Measurements from ENCODE around the gene PHLDB1.

PHLDB1 gene

GRCh38 chr11:118640332-118641154, 33.1 kb downstream of the PHLDB1 start:
- DNase-seq (ENCODE audit: low spot score): no peak

- DNase-seq (ENCODE audit: low spot score): no peak
These were observed 34.1 kb downstream of the PHLDB1 start for GRCh38 chr11:118641397-118642019.

DNA sequence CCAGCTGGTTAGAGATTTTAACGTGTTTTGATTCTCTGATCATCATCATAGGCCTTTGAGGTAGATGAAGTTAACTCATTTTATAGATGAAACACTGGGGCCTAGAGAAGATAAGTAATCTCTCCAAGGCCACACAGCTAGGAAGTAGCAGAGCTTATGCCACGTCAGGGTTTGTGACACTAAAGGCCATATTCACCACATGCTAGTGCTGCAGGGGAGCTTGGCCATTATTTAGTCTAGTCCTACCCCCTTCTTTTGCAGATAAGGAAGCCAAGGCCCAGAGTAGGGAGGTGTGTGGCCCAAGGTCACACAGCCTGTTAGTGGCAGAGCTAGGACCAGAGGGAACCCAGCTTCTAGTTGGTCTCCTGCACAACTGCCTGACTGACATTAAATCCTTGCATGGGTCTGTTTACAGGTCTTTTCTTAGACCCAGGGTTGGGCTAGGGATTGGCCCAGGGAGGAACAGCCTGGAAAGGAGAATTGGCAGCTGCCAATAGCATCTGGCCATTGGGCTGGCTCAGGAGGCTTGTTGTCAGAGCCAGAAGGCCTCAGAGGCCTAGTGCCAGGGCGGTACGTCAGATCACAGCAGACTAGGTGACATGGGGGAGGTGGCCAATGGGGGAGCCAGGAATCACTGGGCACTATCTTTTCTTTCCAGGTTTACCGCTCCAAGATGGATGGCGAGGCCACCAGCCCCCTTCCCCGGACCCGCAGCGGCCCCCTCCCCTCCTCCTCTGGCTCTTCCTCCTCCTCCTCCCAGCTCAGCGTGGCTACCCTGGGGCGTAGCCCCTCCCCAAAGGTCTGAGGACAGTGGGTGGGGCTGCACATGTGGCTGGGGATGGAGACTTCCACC, 36.0 kb downstream of the PHLDB1 start:
- no peak for DNase-seq (ENCODE audit: low spot score)

DNA sequence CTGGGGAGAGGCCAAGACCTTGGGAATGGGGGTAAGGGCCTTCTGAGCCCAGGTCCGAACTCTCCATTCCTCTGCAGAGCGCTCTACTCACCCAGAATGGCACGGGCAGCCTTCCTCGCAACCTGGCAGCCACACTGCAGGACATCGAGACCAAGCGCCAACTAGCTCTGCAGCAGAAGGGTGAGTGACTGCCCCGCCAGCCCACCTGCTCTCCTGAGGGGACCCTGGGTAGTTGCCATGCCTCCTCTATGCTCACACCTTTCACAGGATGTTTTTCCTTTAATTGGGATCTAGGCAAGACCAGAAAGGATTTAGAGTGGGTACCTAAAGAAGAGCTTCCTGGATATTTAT, 36.6 kb downstream of the PHLDB1 start:
- DNase-seq (ENCODE audit: low spot score): no peak

- DNase-seq (ENCODE audit: low spot score): no peak
These were observed 37.1 kb downstream of the PHLDB1 start for GRCh38 chr11:118644496-118644895.

GRCh38 chr11:118645066-118645715, 37.8 kb downstream of the PHLDB1 start:
- no peak for DNase-seq (ENCODE audit: low spot score)

DNA sequence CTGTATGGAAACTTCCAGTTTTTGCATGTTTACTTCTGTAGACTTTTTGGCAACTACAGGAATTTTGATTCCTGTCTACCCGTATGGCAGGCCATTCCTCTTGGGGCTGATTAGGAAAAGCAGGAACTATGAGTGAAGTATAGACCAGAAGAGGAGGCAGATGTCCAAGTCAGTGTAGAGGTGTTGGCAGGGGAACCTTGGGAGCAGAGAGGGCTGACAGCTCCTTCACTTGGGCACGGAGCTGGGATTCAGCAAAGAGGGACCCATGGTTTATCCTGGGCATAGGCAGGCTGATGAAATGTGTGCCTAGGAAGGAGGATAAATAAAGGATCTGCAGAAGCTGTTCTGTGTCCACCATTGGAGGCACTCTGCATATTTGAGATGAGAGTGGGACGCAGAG, 39.0 kb downstream of the PHLDB1 start:
- no peak for DNase-seq (ENCODE audit: low spot score)

GRCh38 chr11:118648291-118648690, 40.9 kb downstream of the PHLDB1 start:
- no peak for DNase-seq (ENCODE audit: low spot score)

GRCh38 chr11:118649941-118650340, 42.5 kb downstream of the PHLDB1 start:
- DNase-seq (ENCODE audit: low spot score): no peak

DNA sequence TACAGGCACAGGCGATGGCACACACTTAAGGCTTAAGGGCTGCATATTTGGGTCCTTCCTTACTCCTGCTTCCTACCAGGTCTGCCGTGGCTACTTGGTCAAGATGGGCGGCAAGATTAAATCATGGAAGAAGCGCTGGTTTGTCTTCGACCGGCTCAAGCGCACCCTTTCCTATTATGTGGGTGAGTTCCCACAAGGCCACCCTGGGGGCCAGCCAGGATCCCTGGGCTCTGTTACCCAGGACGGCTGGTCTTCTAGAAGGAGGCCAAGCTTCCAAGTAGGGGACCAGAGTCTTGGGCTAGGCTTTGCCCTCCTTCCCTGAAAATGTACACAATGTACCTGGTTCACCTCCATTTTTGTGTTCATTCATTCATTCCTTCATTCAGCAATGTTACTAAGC, 43.0 kb downstream of the PHLDB1 start:
- DNase-seq (ENCODE audit: low spot score): no peak

DNA sequence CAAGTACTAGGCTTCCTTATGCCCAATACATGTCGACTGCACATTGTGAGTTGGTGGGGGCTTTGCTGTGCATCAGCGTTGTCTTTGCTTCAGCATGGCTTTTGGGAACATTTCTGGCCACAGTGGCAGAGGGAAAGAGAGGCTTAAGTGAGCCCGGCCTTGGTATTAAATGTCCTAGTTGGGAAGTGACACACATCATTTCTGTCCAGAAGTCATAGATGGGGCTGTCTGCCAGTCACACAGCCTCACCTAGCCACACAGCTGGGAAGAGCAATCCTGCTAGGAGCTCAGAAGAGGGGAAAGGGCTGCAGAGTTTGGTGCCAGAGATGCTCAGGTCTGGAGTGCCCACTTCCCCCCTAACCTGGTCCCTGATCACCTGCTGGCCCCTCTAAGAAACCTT, 44.4 kb downstream of the PHLDB1 start:
- no peak for DNase-seq (ENCODE audit: low spot score)

- DNase-seq (ENCODE audit: low spot score): peak; percentile 21
These were observed 45.3 kb downstream of the PHLDB1 start for GRCh38 chr11:118652681-118653181.

DNA sequence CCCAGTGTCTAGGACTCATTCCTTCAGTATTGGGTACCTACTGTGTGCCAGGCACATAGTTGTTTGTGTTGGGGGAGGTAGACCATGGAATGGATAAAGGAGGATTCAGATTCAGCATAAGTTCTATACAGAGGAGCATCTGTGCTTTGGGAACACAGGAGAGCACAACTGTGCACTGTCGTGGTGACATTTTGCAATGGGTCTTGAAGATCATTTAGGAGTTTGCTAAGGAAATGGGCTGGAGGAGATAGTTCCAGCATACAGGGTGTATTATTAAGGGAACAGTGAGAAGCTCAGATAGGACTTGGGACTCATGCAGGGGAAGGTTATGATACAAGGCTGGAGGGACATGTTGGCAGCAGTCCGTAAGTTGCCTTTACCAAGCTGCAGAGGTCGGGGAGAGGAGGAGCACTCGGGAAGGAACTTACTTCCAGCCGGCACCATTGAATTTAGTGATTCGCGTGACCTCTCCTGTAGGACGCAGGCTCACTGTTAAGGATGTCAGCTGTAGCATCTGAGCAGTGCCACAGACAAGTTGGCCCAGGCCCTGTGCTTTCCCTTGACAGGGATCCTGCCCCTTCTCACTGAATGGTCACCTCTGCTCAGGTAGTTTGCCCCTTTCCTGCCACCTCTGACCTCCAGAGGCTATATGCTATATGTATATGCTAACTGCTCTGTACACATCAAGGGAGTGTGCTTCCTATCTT, 46.4 kb downstream of the PHLDB1 start:
- no peak for DNase-seq (ENCODE audit: low spot score)

DNA sequence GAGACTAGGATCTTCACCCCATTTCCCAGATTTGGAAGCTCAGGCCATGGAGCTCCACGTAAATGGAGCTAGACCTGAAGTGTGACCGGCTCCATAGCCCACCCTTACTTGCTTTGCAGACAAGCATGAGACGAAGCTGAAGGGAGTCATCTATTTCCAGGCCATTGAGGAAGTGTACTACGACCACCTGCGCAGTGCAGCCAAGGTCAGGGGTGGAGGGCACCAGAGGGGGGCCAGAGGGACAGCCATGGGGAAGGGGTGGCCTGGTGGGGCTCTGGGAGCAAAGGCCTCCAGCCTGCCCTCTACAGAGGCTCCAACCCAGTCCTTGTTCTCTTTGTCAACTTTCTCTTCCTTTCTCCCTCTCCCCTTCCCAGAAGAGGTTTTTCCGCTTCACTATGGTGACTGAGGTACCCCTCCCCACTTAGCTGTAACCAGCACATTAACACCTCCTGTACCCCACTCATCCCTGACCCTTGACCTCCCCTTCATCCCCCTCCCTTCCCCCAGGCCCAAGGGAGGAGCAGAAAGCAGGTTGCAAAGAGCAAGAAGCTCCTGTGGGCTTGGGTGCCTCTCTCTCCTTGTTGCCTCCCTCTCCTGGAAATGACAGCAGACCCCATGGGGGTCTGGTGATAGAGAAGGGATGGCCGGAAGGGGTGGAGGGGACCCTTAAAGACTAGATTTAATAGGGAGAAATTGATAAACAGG, 48.2 kb downstream of the PHLDB1 start:
- DNase-seq (ENCODE audit: low spot score): no peak

GRCh38 chr11:118656563-118657165, 49.2 kb downstream of the PHLDB1 start:
- no peak for DNase-seq (ENCODE audit: low spot score)

DNA sequence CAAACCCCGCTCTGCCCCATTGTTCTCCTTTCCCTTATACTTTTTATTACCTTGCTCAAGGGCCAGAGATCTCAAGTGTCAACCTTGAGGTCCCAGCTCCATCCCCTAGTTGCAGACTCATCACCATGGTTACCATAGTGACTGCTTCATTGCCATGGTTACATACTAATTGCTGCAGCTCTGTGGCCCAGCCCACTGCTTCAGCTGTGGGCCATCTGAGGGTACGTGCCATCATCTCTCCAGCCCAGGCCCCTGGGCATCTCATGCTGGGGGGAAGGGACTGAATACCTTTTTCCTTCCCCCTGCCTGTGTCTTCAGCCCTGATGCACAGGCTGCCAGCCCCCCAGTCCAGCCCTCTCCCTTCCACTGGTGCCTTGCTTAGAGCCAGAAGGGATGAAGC, 49.8 kb downstream of the PHLDB1 start:
- peak; percentile 26 for DNase-seq (ENCODE audit: low spot score)

DNA sequence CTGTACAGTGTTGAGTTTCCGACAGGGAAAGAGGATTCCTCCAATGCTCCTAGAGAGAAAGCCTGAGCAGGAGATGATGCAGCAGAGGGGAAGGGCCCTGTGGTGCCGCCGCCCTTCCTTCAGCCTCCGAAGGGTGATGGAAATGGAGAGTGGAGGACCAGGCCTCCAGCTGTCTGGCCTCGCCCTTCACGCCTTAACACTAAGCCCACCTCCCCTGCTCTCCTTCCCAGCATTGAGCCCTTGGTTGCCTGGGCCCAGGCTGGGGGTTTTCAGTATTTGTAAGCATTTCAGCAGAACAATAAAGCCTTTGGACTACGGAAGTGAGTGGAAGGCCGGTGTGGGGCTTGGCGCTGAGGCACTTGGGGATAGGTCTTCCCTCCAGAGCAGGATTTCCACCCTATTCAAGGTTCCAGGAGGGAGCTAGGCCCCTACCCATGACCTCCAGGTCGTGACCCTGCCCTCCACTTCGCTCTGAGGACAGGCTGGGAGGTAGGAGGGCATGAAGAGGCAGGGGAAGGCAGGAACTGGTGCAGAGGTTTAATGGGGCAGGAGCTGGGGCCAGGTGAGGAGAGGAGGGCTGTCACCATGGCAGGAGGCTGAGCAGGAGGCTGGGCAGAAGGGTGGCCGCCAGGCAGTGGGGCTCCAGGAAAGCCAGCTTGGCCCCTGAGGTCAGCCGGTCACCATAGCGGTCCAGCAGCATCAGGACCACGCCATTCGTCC, 50.5 kb downstream of the PHLDB1 start:
- DNase-seq (ENCODE audit: low spot score): no peak

GRCh38 chr11:118658429-118659313, 51.3 kb downstream of the PHLDB1 start:
- DNase-seq (ENCODE audit: low spot score): no peak

Data from NAMALWA (cell line).